Smooth muscle cell (in vitro differentiated cells): ENCODE data around the gene CD44. TPM values are rescaled to one million over a fixed set of nuclear protein-coding genes. Genes with fewer than 3 reads are reported as not detected.

Source experiments
- DNase-seq: peaks from one replicate; lab custom pipeline; 2025; ENCODE audit not compliant: unreplicated experiment; lab: John Stamatoyannopoulos, UW
- H2AFZ ChIP-seq: fragments of 200-600 bp; sonication (generic); 2 replicates; pipeline ENCODE4 v1.6.0; 2016; ENCODE audit warnings: antibody characterized with exemption, low read depth, mild to moderate bottlenecking
- H3F3A ChIP-seq: fragments of 200-600 bp; sonication (generic); 2 replicates; pipeline ENCODE4 v1.6.0; 2017; ENCODE audit warnings: antibody characterized with exemption, low read depth
- H3K27ac ChIP-seq: fragments of 200-600 bp; sonication (generic); 2 replicates; pipeline ENCODE4 v1.5.1; 2016; ENCODE audit warnings: low read depth, mild to moderate bottlenecking
- H3K27me3 ChIP-seq: fragments of 200-600 bp; sonication (generic); 2 replicates; pipeline ENCODE4 v1.6.1; 2016; ENCODE audit warnings: low read depth, mild to moderate bottlenecking
- H3K36me3 ChIP-seq: fragments of 200-600 bp; sonication (generic); 2 replicates; pipeline ENCODE4 v1.5.1; 2016; ENCODE audit warnings: low read depth
- H3K4me1 ChIP-seq: fragments of 200-600 bp; sonication (generic); 2 replicates; pipeline ENCODE4 v1.5.1; 2016; ENCODE audit warnings: low read depth
- H3K4me2 ChIP-seq: fragments of 200-600 bp; sonication (generic); 2 replicates; pipeline ENCODE4 v1.6.0; 2016; ENCODE audit warnings: mild to moderate bottlenecking
- H3K4me3 ChIP-seq: fragments of 200-600 bp; sonication (generic); 2 replicates; pipeline ENCODE4 v1.5.1; 2016; ENCODE audit warnings: mild to moderate bottlenecking
- H3K79me2 ChIP-seq: fragments of 200-600 bp; sonication (generic); 2 replicates; pipeline ENCODE4 v1.6.0; 2016; ENCODE audit warnings: low read depth, mild to moderate bottlenecking
- H3K9ac ChIP-seq: fragments of 200-600 bp; sonication (generic); 2 replicates; pipeline ENCODE4 v1.6.0; 2016; ENCODE audit warnings: low read depth
- H3K9me3 ChIP-seq: fragments of 200-600 bp; sonication (generic); replicated peaks from 2 replicates; pipeline ENCODE4 v1.5.1; 2016; ENCODE audit warnings: low read depth
- H4K20me1 ChIP-seq: fragments of 200-600 bp; sonication (generic); 2 replicates; pipeline ENCODE4 v1.6.0; 2016; ENCODE audit warnings: low read depth
- CTCF ChIP-seq: fragments of 200-600 bp; sonication (generic); IDR thresholded peaks from 2 replicates; pipeline ENCODE4 v1.5.1; 2017; ENCODE audit warnings: borderline replicate concordance, mild to moderate bottlenecking, antibody characterized with exemption; ENCODE audit not compliant: insufficient read depth, poor library complexity, severe bottlenecking
- WGBS: methylation state at CpG from one replicate; pipeline ENCODE4 v1.1.7; 2016; ENCODE audit warnings: low lambda C conversion rate; 5-methylcytosine and 5-hydroxymethylcytosine counted together
- polyA plus RNA-seq: library from polyadenylated mRNA; unstranded; fragments of >200 nt; fragmentation: Nextera tagmentation; extraction: Ambion mirVana; gene quantifications from 2 replicates; pipeline ENCODE4 v1.2.1, GENCODE V29; 2016
- total RNA-seq: library from RNA; depleted of rRNA; stranded (reverse); fragments of >200 nt; gene quantifications from 2 replicates; pipeline ENCODE4 v1.2.3, GENCODE V29; 2014

Gene CD44
- total and polyA plus RNA-seq, 2 experiments from 2014 or later = 116 to 248 TPM

- DNase-seq = no peak
Measured at GRCh38 chr11:35242412-35243242, 103.7 kb downstream of the CD44 start.

GRCh38 chr11:35243774-35244173 lies 104.8 kb downstream of the CD44 start:
- no peaks in the 10 kb centered on the region for H3K36me3 ChIP-seq
- H3K79me2 ChIP-seq = no peaks in the 10 kb centered on the region
- no peak overlapping the region for H3K4me3 ChIP-seq
- H3K9me3 ChIP-seq = no peaks in the 10 kb centered on the region
- WGBS = 93% methylated on average over 2 of the region's 2 CpGs
- H4K20me1 ChIP-seq = no peaks in the 10 kb centered on the region
- H3K27me3 ChIP-seq = no peaks in the 10 kb centered on the region
- no peak overlapping the region for H2AFZ ChIP-seq
- no peak for TF ChIP-seq CTCF
- DNase-seq = no peak
- no peaks in the 10 kb centered on the region for H3F3A ChIP-seq
- no peaks in the 10 kb centered on the region for H3K4me1 ChIP-seq
- H3K27ac ChIP-seq = no peak overlapping the region
- no peak overlapping the region for H3K9ac ChIP-seq
- no peak overlapping the region for H3K4me2 ChIP-seq

More at GRCh38 chr11:35242412-35243242, 103.7 kb downstream of the CD44 start:
- Histone ChIP-seq H3K4me1 (no peaks in the 10 kb centered on the region), H3K27me3 (no peaks in the 10 kb centered on the region), H3K79me2 (no peaks in the 10 kb centered on the region), H3K9me3 (no peaks in the 10 kb centered on the region), H3K36me3 (no peaks in the 10 kb centered on the region), H3K27ac (no peak overlapping the region), H3K4me2 (no peak overlapping the region), H3F3A (no peaks in the 10 kb centered on the region), H3K9ac (no peak overlapping the region), H4K20me1 (no peaks in the 10 kb centered on the region), H3K4me3 (no peak overlapping the region), H2AFZ (no peak overlapping the region)
- 93% methylated on average over 3 of the region's 3 CpGs for WGBS
- no peak for TF ChIP-seq CTCF

GRCh38 chr11:35245056-35245455 lies 106.1 kb downstream of the CD44 start:
- H3K79me2 ChIP-seq = no peaks in the 10 kb centered on the region
- H3K36me3 ChIP-seq = no peaks in the 10 kb centered on the region
- no peak for DNase-seq
- no peak overlapping the region for H3K4me3 ChIP-seq
- no peaks in the 10 kb centered on the region for H3F3A ChIP-seq
- H3K4me1 ChIP-seq = no peaks in the 10 kb centered on the region
- no peaks in the 10 kb centered on the region for H3K9me3 ChIP-seq
- whole genome bisulfite sequencing = 87% methylated on average over 4 of the region's 4 CpGs
- H2AFZ ChIP-seq = no peak overlapping the region
- no peaks in the 10 kb centered on the region for H3K27me3 ChIP-seq
- H4K20me1 ChIP-seq = no peaks in the 10 kb centered on the region
- no peak for TF ChIP-seq CTCF
- H3K27ac ChIP-seq = no peak overlapping the region
- no peak overlapping the region for H3K9ac ChIP-seq
- no peak overlapping the region for H3K4me2 ChIP-seq

GRCh38 chr11:35245786-35246185 lies 106.8 kb downstream of the CD44 start:
- Histone ChIP-seq H3K79me2 (no peaks in the 10 kb centered on the region), H3K4me1 (no peaks in the 10 kb centered on the region), H3K27me3 (no peaks in the 10 kb centered on the region), H3K27ac (no peak overlapping the region), H3F3A (no peaks in the 10 kb centered on the region), H3K36me3 (no peaks in the 10 kb centered on the region), H3K4me2 (no peak overlapping the region), H3K9ac (no peak overlapping the region), H2AFZ (no peak overlapping the region), H3K4me3 (no peak overlapping the region), H3K9me3 (no peaks in the 10 kb centered on the region), H4K20me1 (no peaks in the 10 kb centered on the region)
- no peak for DNase-seq
- 86% methylated on average over 1 of the region's 1 CpG for WGBS
- TF ChIP-seq CTCF = no peak
